GM12864 (cell line): ENCODE results near the gene TCF15.

ENCODE experiments used
- DNase-seq: peaks from one replicate; pipeline ENCODE4 v3.0.0-alpha.2; 2011; ENCODE audit warnings: low read depth
- H3K4me3 ChIP-seq: 2 replicates; pipeline ENCODE4 v1.5.1; 2011; ENCODE audit warnings: mild to moderate bottlenecking, low read depth, low read length, control low read depth
- CTCF ChIP-seq: IDR thresholded peaks from 2 replicates; pipeline ENCODE4 v1.5.1; 2011; ENCODE audit warnings: low read depth, mild to moderate bottlenecking, moderate library complexity, low read length, control low read depth, inconsistent platforms; ENCODE audit errors: missing control alignments

TCF15 gene

DNA sequence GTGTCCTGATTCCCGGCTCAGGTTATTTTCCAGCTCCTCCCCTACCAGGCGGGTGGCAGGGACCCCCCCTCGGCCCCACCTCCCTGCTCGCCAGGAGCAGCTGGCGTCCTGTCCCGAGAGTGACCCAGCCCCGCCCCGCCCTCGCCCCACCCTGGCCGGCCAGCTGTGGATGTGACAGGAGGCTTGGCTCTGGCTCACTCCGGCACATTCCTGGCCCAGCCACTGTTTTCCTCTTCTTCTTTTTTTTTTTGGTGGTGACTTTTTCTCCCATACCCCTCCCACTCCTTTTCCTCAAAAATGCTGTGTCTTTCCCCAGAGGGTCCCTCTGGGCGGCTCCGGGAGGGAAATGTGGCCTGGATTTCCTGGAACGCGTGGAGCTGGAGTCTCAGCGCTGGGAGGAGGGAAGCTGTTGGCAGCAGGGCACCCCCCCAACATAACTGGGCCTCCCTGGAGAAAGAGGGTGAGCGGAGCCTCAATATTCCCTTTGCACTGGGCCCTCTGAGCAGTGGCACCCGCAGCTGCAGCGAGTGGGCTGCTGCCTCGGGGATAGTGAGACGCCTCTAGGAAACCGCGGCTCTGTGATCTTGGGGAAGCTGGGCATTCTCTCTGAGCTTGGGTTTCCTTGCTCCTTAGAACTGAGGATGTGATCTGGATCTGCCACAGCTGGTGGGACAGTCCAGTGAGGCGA, 38.2 kb downstream of the TCF15 start:
- TF ChIP-seq CTCF = no peak
- no peak for DNase-seq
- H3K4me3 ChIP-seq = no peak overlapping the region

DNA sequence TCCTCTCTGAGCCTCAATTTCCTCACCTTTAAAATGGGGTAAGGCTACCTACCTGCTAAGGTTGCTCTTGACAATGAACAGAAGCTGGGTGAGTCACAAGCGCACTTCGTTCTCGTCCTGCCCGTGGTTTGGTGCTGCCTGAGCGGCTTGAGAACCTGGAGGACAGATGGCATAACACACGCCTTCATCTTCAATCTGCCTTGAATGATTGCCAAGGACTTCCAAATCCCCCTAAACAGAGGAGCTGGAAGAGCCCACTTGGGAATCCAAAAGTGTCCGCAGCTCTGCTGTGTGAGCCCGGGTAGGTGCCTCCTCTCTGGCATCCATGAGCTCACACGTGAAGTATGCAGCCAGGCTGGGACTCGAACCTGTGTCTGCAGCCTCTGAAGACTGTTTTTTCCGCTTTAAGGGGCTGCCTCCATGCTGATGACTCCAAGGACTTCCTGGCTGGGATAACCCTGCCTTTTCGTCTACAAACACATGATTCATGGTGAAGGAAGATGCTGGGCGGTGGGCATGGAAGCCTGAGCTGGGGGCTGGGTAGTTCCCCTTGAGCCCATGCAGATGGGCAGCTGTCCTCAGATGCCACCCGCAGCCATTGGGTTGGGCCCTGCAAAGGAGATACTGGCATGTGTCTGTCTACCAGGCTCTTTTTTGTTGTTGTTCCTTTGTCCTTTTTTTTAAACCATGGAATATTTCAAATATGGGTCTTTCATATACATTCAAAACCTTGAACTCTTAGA, 41.3 kb downstream of the TCF15 start:
- no peak for DNase-seq
- no peak overlapping the region for H3K4me3 ChIP-seq
- no peak for TF ChIP-seq CTCF

GRCh38 chr20:568097-568652, 41.9 kb downstream of the TCF15 start:
- DNase-seq = no peak
- TF ChIP-seq CTCF = no peak
- H3K4me3 ChIP-seq = no peak overlapping the region

DNA sequence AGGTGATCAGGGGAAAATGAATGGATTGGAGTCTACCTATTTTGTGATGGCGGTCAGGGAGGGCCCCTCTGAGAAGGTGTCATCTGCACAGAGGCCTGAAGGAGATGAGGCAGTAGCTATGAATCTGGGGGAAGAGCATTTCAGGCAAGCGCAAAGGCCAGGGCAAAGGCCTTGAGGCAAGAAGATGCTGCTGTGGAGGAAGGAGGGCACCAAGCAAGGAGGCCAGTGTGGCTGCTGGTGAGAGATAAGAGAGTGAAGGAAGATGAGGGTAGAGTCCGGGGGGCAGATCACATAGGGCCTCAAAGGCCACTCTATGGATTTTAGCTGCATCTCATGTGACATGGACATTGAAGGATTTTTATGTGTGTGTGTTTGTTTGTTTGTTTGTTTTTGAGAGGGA, 45.9 kb downstream of the TCF15 start:
- no peak overlapping the region for H3K4me3 ChIP-seq
- no peak for TF ChIP-seq CTCF
- DNase-seq = no peak

- no peak overlapping the region for H3K4me3 ChIP-seq
- TF ChIP-seq CTCF = no peak
- DNase-seq = no peak
Observed at GRCh38 chr20:563187-563586, 46.9 kb downstream of the TCF15 start.

- TF ChIP-seq CTCF = no peak
- no peak for DNase-seq
- no peak overlapping the region for H3K4me3 ChIP-seq
Observed at GRCh38 chr20:562232-562897, 47.7 kb downstream of the TCF15 start.
